ENCODE results near the gene JAKMIP1. TPM values are rescaled to one million over a fixed set of nuclear protein-coding genes. Genes with fewer than 3 reads are reported as not detected.

Gene JAKMIP1
- total RNA-seq, 4 donors from 2014 or later, result 0.67 to 1.3 (median 1.1) TPM

DNA sequence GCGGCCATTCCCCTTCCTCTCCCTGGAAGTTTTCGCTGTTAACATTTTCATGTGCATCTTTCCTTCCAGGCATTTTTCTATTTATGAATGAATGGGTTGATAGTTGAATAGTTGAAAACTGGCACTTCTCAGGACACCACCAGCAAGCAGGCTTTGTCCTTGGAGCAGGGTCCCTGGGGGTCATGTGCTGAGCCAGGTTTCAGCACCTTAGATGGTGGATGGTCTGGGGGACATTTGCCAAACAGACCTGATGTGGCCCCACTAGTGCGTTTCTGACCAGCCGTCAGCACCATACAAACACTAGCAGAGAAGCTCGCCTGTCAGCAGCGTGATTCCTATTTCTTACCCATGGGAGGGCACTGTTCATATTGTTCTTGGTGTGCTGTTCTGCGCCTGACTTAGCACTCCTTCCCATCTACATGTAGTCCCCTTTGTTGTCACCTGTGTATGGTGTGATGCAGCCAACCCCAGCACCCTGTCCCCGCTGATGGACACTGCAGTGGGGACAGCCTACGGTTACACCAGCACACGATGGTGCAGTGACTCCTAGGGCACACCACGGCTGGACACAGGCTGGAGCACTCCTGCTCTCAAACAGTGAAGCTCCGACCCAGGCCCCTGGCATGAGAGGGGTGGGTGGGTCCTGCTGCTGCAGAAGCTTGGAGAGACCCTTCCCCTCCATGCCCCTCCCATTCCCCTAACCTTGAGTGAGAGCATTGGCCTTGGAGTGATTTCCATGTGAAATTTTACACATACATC, 42.1 kb upstream of the JAKMIP1 start:
- H3K4me3 ChIP-seq, result no peak overlapping the region
- no peaks in the 10 kb centered on the region for H3K36me3 ChIP-seq
- H3K27ac ChIP-seq, result no peak overlapping the region
- peaks cover 0 to 74% (median 3%) of the 10 kb centered on the region in 4 donors for H3K27me3 ChIP-seq
- peaks cover 0 to 7% (median 0%) of the 10 kb centered on the region in 3 donors for H3K4me1 ChIP-seq
- H3K9me3 ChIP-seq, result peaks cover 0 to 23% (median 17%) of the 10 kb centered on the region in 3 donors
- DNase-seq, result no peak
- 71 to 75% methylated on average over 7 of the region's 12 CpGs for WGBS, 2 donors
- TF ChIP-seq, protein P1, sequence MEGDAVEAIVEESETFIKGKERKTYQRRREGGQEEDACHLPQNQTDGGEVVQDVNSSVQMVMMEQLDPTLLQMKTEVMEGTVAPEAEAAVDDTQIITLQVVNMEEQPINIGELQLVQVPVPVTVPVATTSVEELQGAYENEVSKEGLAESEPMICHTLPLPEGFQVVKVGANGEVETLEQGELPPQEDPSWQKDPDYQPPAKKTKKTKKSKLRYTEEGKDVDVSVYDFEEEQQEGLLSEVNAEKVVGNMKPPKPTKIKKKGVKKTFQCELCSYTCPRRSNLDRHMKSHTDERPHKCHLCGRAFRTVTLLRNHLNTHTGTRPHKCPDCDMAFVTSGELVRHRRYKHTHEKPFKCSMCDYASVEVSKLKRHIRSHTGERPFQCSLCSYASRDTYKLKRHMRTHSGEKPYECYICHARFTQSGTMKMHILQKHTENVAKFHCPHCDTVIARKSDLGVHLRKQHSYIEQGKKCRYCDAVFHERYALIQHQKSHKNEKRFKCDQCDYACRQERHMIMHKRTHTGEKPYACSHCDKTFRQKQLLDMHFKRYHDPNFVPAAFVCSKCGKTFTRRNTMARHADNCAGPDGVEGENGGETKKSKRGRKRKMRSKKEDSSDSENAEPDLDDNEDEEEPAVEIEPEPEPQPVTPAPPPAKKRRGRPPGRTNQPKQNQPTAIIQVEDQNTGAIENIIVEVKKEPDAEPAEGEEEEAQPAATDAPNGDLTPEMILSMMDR (IDR thresholded peaks at IDR 0.05), result no peak
- no peak for TF ChIP-seq POLR2A (IDR thresholded peaks at IDR 0.05)
- intact Hi-C loops (cut with DNase I), result no loop called here

DNA sequence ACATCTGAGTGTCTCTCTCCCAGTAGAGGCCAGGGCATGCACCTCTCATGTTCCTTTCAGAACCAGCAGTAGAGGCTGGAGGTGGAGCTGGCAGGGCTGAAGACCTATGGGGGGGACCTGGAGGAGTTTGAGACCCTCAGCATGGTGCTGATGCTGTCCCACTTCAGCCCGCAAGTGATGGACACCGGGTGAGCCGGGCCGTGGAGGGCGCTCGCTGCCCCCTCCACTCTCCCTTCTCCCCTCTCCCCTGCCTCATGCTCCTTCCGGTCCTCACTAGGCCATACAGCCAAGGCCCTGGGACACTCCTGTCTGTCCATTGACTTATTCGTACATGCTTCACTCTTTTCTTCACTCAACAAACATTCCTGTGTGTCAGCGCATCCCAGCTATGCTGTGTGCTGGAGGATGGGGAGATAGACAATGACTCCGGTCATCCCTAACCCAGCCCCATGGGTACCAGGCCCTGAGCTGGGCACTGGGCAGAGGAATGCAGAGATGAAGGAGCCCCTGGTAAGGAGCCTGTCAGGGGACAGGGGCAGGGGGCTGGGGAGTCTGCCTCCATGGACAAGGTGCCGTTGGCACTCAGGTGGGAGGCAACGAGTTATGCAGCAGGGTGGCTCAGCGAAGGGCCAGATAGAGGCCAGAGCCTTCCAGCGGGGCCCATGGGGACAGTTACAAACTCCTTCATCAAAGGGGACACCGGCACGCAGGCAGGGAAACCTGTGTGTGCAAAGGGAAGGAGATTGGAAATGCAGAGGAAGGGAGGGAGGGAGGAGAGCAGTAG, 40.9 kb upstream of the JAKMIP1 start:
- Histone ChIP-seq H3K36me3 (no peaks in the 10 kb centered on the region), H3K9me3 (peaks cover 0 to 23% (median 17%) of the 10 kb centered on the region in 3 donors), H3K27ac (no peak overlapping the region), H3K27me3 (peaks cover 0 to 62% (median 3%) of the 10 kb centered on the region in 4 donors), H3K4me1 (peaks cover 0 to 7% (median 0%) of the 10 kb centered on the region in 3 donors), H3K4me3 (no peak overlapping the region)
- WGBS, 2 donors, result 78 to 84% methylated on average over 13 to 16 of the region's 16 CpGs
- no peak for DNase-seq
- intact Hi-C loops (cut with DNase I), result no loop called here
- TF ChIP-seq, protein P1 (IDR thresholded peaks at IDR 0.05), result no peak
- TF ChIP-seq POLR2A (IDR thresholded peaks at IDR 0.05), result no peak

DNA sequence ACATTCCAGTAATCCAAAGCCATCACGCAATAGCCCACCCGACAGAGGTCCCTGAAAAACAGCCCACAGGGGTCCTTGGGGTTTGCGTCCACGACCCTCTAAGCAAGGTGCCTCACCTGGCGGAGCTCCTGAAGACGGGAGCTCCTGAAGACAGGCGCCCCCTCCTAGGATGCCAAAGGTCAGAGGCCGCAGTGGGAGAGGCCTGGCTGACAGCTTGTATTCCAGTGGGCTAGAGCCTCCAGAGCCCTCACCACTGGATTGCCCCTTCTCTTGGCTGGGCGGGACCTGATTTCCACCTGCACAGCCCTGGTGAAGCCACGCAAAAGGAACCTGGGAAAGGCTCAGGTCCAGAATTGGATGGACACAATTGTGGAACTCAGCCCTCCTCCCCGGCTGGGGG, 39.6 kb upstream of the JAKMIP1 start:
- no peak for DNase-seq
- H3K27me3 ChIP-seq, result peaks cover 0 to 60% (median 0%) of the 10 kb centered on the region in 4 donors

DNA sequence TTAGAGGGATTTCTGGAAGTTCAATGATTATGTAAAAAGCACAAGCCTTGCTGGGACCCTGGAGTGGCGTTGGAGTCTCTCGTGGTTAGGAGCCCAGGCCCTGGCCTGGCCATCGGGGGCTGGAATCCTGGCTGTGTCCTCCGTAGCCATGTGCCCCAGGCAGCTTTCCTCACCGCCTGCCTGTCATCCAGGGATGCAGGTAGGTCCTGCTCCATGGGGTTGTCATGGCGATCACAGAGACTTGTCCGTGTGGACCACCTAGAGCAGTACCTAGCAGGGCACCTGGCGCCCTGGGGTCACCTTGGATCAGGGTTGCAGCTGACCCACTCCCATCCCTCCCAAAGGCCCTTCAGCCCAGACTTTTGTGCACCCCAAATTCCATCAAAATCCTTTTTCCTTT, 39.1 kb upstream of the JAKMIP1 start:
- WGBS, 2 donors, result 61 to 68% methylated on average over 4 to 8 of the region's 8 CpGs
- intact Hi-C loops (cut with DNase I), result no loop called here
- H3K27ac ChIP-seq, result no peak overlapping the region
- no peaks in the 10 kb centered on the region for H3K36me3 ChIP-seq
- DNase-seq, result no peak
- TF ChIP-seq, protein P1 (IDR thresholded peaks at IDR 0.05), result no peak
- TF ChIP-seq POLR2A (IDR thresholded peaks at IDR 0.05), result no peak
- peaks cover 0 to 57% (median 0%) of the 10 kb centered on the region in 4 donors for H3K27me3 ChIP-seq
- H3K4me3 ChIP-seq, result no peak overlapping the region
- H3K4me1 ChIP-seq, result no peaks in the 10 kb centered on the region
- peaks cover 0 to 9% (median 7%) of the 10 kb centered on the region in 3 donors for H3K9me3 ChIP-seq

More for the DNA sequence above, 39.6 kb upstream of the JAKMIP1 start:
- TF ChIP-seq POLR2A (IDR thresholded peaks at IDR 0.05), result no peak
- TF ChIP-seq, protein P1 (IDR thresholded peaks at IDR 0.05), result no peak
- 71 to 87% methylated on average over 3 to 10 of the region's 11 CpGs for WGBS, 2 donors
- Histone ChIP-seq H3K27ac (no peak overlapping the region), H3K9me3 (peaks cover 0 to 14% (median 11%) of the 10 kb centered on the region in 3 donors), H3K4me3 (no peak overlapping the region), H3K4me1 (no peaks in the 10 kb centered on the region), H3K36me3 (no peaks in the 10 kb centered on the region)
- intact Hi-C loops (cut with DNase I), result no loop called here

Measured in esophagus squamous epithelium (tissue), 5 donors.